WTC11 (cell line): ENCODE measurements around the gene MOB2. TPM values are rescaled to one million over a fixed set of nuclear protein-coding genes. Genes with fewer than 3 reads are reported as not detected.

Experiments
- ATAC-seq: fragments of 200-7000 bp; cut with Tn5 transposase; 2 replicates; pipeline ENCODE4 v1.10.0; 2021; ENCODE audit warnings: mild to moderate bottlenecking, moderate library complexity
- CTCF ChIA-PET: fragments of 300-600 bp; sonication (Branson Sonifier 250); formaldehyde crosslinking; loops from one replicate; lab custom pipeline; 2021; ENCODE audit warnings: antibody characterized with exemption; lab: Charles Lee
- POLR2A ChIA-PET: fragments of 350-600 bp; sonication (Branson Sonifier 250); formaldehyde crosslinking; loops from one replicate; lab custom pipeline; 2021; ENCODE audit warnings: antibody characterized with exemption; lab: Charles Lee
- DNase-seq: peaks from one replicate; pipeline ENCODE4 v3.0.0; 2021; ENCODE audit warnings: low spot score
- H3K27ac Mint-ChIP-seq: 2 replicates; pipeline ENCODE4 v1.8.0; 2021; ENCODE audit warnings: mixed read lengths
- H3K27me3 Mint-ChIP-seq: 2 replicates; pipeline ENCODE4 v1.8.0; 2021; ENCODE audit warnings: low read depth, mild to moderate bottlenecking, moderate library complexity, mixed read lengths
- H3K36me3 Mint-ChIP-seq: 2 replicates; pipeline ENCODE4 v1.8.0; 2021; ENCODE audit warnings: mixed read lengths
- H3K4me1 Mint-ChIP-seq: 2 replicates; pipeline ENCODE4 v1.8.0; 2022; ENCODE audit warnings: mixed read lengths
- H3K4me3 Mint-ChIP-seq: 2 replicates; pipeline ENCODE4 v1.8.0; 2021; ENCODE audit warnings: mild to moderate bottlenecking, moderate library complexity, mixed read lengths
- H3K9me3 Mint-ChIP-seq: 2 replicates; pipeline ENCODE4 v1.8.0; 2021; ENCODE audit warnings: mixed read lengths
- CREM ChIP-seq: sonication (generic); formaldehyde crosslinking; IDR thresholded peaks from 2 replicates; pipeline ENCODE4 v1.8.1; 2022; ENCODE audit warnings: mild to moderate bottlenecking, missing genetic modification reagents, moderate library complexity
- EMX1 ChIP-seq: fragments of 250-450 bp; sonication (Bioruptor Pico); IDR thresholded peaks from 2 replicates; pipeline ENCODE4 v1.8.0; 2021; ENCODE audit warnings: mild to moderate bottlenecking
- GABPB1 ChIP-seq: sonication (generic); formaldehyde crosslinking; IDR thresholded peaks from 2 replicates; pipeline ENCODE4 v1.8.1; 2023; ENCODE audit warnings: mild to moderate bottlenecking, missing genetic modification reagents
- GRHL2 ChIP-seq: fragments of 250-450 bp; sonication (Bioruptor Pico); IDR thresholded peaks from 2 replicates; pipeline ENCODE4 v1.8.0; 2022; ENCODE audit warnings: mild to moderate bottlenecking, moderate library complexity; ENCODE audit not compliant: insufficient replicate concordance, severe bottlenecking
- IRF2 ChIP-seq: sonication (generic); formaldehyde crosslinking; IDR thresholded peaks from 2 replicates; pipeline ENCODE4 v1.8.0; 2022; ENCODE audit warnings: low read depth, missing genetic modification reagents, borderline replicate concordance
- KAT7 ChIP-seq: sonication (generic); formaldehyde crosslinking; IDR thresholded peaks from 2 replicates; pipeline ENCODE4 v1.8.1; 2023; ENCODE audit warnings: missing genetic modification reagents, mild to moderate bottlenecking, borderline replicate concordance
- MXD4 ChIP-seq: fragments of 250-450 bp; sonication (Bioruptor Pico); IDR thresholded peaks from 2 replicates; pipeline ENCODE4 v1.8.0; 2021; ENCODE audit warnings: mild to moderate bottlenecking, moderate library complexity, borderline replicate concordance
- NFATC4 ChIP-seq: fragments of 250-450 bp; sonication (Bioruptor Pico); IDR thresholded peaks from 2 replicates; pipeline ENCODE4 v1.9.0; 2021; ENCODE audit warnings: mild to moderate bottlenecking
- NR3C1 ChIP-seq: sonication (generic); formaldehyde crosslinking; conservative IDR thresholded peaks from 2 replicates; pipeline ENCODE4 v1.8.1; 2023; ENCODE audit warnings: low read depth, mild to moderate bottlenecking, missing genetic modification reagents
- PRRX2 ChIP-seq: fragments of 250-450 bp; sonication (Bioruptor Pico); IDR thresholded peaks from 2 replicates; pipeline ENCODE4 v1.8.0; 2021; ENCODE audit warnings: mild to moderate bottlenecking
- TEAD1 ChIP-seq: sonication (generic); formaldehyde crosslinking; IDR thresholded peaks from 2 replicates; pipeline ENCODE4 v1.8.0; 2022; ENCODE audit warnings: mild to moderate bottlenecking, missing genetic modification reagents
- ZNF121 ChIP-seq: sonication (generic); formaldehyde crosslinking; IDR thresholded peaks from 2 replicates; pipeline ENCODE4 v1.8.0; 2023; ENCODE audit warnings: missing genetic modification reagents
- ZNF138 ChIP-seq: sonication (generic); formaldehyde crosslinking; conservative IDR thresholded peaks from 2 replicates; pipeline ENCODE4 v1.8.1; 2022; ENCODE audit warnings: mild to moderate bottlenecking, moderate library complexity, missing genetic modification reagents
- ZNF219 ChIP-seq: sonication (generic); formaldehyde crosslinking; IDR thresholded peaks from 2 replicates; pipeline ENCODE4 v1.8.0; 2023; ENCODE audit warnings: missing genetic modification reagents, mild to moderate bottlenecking, borderline replicate concordance
- ZNF416 ChIP-seq: fragments of 250-450 bp; sonication (Bioruptor Pico); IDR thresholded peaks from 2 replicates; pipeline ENCODE4 v1.9.0; 2021; ENCODE audit warnings: mild to moderate bottlenecking, inconsistent platforms
- ZNF423 ChIP-seq: fragments of 250-450 bp; sonication (Bioruptor Pico); IDR thresholded peaks from 2 replicates; pipeline ENCODE4 v2.1.2; 2022; ENCODE audit warnings: mild to moderate bottlenecking, moderate library complexity
- total RNA-seq: library from RNA; stranded (reverse); gene quantifications from 3 replicates; pipeline ENCODE4 v1.2.3, GENCODE V29; 2021
- TF ChIP-seq, protein P1 (sequence below): sonication (generic); formaldehyde crosslinking; IDR thresholded peaks from 2 replicates; pipeline ENCODE4 v1.8.0; 2023; ENCODE audit warnings: missing genetic modification reagents
- TF ChIP-seq, protein P2 (sequence below): fragments of 250-450 bp; sonication (Bioruptor Pico); IDR thresholded peaks from 2 replicates; pipeline ENCODE4 v1.9.0; 2021; ENCODE audit warnings: mild to moderate bottlenecking
- TF ChIP-seq, protein P3 (sequence below): sonication (generic); formaldehyde crosslinking; IDR thresholded peaks from 2 replicates; pipeline ENCODE4 v1.8.1; 2022; ENCODE audit warnings: missing genetic modification reagents, borderline replicate concordance
- TF ChIP-seq, protein P4 (sequence below): fragments of 250-450 bp; sonication (Bioruptor Pico); IDR thresholded peaks from 2 replicates; pipeline ENCODE4 v1.9.0; 2021; ENCODE audit warnings: mild to moderate bottlenecking, borderline replicate concordance
- TF ChIP-seq, protein P5 (sequence below): fragments of 250-450 bp; sonication (Bioruptor Pico); IDR thresholded peaks from 2 replicates; pipeline ENCODE4 v1.8.0; 2021; ENCODE audit warnings: mild to moderate bottlenecking
- TF ChIP-seq, protein P6 (sequence below): fragments of 250-450 bp; sonication (Bioruptor Pico); IDR thresholded peaks from 2 replicates; pipeline ENCODE4 v1.9.0; 2021; ENCODE audit warnings: moderate library complexity, mild to moderate bottlenecking, inconsistent platforms, borderline replicate concordance
- TF ChIP-seq, protein P7 (sequence below): sonication (generic); formaldehyde crosslinking; IDR thresholded peaks from 2 replicates; pipeline ENCODE4 v1.8.0; 2022; ENCODE audit warnings: mild to moderate bottlenecking, missing genetic modification reagents

The MOB2 gene
- total RNA-seq, 1 experiment from 2014 or later: 21.7 TPM

DNA sequence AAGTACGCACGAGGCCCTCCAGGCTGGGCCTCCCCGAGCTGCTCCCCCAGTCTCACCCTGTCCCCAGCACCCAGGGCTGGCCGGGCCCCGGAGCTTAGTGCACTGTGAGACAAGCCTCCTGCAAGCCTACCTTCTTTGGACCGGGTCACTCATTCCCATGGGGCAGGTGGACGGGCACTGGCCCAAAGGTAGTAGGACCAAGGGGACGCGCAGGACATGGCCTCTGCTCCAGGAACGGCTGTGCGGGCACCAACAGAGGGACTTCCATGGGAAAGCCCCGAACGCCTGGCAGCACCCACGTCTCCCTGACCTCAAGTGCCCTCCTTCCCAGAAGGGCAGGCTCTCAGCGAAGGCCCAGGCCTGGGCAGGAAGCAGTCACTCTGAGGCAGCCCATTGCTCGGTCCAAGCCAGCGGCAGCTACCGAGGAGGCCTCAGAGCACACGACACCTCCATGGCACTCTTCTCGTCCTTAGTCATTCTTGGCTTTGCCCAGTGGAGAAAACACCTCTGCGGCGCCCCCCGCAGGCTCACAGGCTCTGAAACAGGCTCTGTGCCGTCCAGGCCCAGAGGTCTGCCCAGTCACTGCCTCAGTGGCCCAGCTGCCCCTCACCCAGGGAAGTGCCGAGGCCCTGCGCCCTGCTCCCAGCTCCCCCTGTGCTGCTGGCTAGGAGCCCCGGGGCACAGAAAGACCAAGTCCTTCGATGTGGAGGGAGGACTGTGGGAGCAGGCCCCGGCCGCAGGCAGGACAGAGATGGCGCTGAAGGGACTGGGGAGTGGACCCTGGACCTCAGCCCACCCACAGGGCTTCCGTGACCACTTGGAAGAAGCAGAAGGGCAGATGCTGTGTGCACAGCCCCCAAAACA lies 3.8 kb downstream of the MOB2 start:
- Mint-ChIP-seq H3K27ac (no peak overlapping the region), H3K36me3 (no peaks in the 10 kb centered on the region; the same call in 1 of the 2 replicates), H3K27me3 (no peaks in the 10 kb centered on the region), H3K9me3 (no peaks in the 10 kb centered on the region), H3K4me3 (no peak overlapping the region), H3K4me1 (0 out of 2 replicates have a peak, but pooled peaks cover 2% of the 10 kb centered on the region)
- POLR2A ChIA-PET: no interaction called here
- DNase-seq (peak; percentile 42), ATAC-seq (no peak)
- CTCF ChIA-PET: interaction anchor here (0.9 to 3.3 kb wide), 7 partner anchors 8 to 64 kb away, joined by 3 to 16 read pairs (median 5); no protein-coding TSS in a partner anchor
- TF ChIP-seq GRHL2 (no peak), KAT7 (CRISPR knock-in tag) (no peak), NR3C1 (CRISPR knock-in tag) (no peak), EMX1 (CRISPR knock-in tag) (no peak), TEAD1 (CRISPR knock-in tag) (no peak), ZNF219 (CRISPR knock-in tag) (no peak), ZNF423 (CRISPR knock-in tag) (no peak), GABPB1 (CRISPR knock-in tag) (no peak), ZNF416 (no peak), ZNF121 (no peak)
- TF ChIP-seq, protein P1, sequence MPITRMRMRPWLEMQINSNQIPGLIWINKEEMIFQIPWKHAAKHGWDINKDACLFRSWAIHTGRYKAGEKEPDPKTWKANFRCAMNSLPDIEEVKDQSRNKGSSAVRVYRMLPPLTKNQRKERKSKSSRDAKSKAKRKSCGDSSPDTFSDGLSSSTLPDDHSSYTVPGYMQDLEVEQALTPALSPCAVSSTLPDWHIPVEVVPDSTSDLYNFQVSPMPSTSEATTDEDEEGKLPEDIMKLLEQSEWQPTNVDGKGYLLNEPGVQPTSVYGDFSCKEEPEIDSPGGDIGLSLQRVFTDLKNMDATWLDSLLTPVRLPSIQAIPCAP (CRISPR knock-in tag): no peak
- TF ChIP-seq, protein P2, sequence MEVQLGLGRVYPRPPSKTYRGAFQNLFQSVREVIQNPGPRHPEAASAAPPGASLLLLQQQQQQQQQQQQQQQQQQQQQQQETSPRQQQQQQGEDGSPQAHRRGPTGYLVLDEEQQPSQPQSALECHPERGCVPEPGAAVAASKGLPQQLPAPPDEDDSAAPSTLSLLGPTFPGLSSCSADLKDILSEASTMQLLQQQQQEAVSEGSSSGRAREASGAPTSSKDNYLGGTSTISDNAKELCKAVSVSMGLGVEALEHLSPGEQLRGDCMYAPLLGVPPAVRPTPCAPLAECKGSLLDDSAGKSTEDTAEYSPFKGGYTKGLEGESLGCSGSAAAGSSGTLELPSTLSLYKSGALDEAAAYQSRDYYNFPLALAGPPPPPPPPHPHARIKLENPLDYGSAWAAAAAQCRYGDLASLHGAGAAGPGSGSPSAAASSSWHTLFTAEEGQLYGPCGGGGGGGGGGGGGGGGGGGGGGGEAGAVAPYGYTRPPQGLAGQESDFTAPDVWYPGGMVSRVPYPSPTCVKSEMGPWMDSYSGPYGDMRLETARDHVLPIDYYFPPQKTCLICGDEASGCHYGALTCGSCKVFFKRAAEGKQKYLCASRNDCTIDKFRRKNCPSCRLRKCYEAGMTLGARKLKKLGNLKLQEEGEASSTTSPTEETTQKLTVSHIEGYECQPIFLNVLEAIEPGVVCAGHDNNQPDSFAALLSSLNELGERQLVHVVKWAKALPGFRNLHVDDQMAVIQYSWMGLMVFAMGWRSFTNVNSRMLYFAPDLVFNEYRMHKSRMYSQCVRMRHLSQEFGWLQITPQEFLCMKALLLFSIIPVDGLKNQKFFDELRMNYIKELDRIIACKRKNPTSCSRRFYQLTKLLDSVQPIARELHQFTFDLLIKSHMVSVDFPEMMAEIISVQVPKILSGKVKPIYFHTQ (CRISPR knock-in tag): no peak
- TF ChIP-seq, protein P3, sequence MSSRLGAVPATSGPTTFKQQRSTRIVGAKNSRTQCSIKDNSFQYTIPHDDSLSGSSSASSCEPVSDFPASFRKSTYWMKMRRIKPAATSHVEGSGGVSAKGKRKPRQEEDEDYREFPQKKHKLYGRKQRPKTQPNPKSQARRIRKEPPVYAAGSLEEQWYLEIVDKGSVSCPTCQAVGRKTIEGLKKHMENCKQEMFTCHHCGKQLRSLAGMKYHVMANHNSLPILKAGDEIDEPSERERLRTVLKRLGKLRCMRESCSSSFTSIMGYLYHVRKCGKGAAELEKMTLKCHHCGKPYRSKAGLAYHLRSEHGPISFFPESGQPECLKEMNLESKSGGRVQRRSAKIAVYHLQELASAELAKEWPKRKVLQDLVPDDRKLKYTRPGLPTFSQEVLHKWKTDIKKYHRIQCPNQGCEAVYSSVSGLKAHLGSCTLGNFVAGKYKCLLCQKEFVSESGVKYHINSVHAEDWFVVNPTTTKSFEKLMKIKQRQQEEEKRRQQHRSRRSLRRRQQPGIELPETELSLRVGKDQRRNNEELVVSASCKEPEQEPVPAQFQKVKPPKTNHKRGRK: no peak
- TF ChIP-seq, protein P4, sequence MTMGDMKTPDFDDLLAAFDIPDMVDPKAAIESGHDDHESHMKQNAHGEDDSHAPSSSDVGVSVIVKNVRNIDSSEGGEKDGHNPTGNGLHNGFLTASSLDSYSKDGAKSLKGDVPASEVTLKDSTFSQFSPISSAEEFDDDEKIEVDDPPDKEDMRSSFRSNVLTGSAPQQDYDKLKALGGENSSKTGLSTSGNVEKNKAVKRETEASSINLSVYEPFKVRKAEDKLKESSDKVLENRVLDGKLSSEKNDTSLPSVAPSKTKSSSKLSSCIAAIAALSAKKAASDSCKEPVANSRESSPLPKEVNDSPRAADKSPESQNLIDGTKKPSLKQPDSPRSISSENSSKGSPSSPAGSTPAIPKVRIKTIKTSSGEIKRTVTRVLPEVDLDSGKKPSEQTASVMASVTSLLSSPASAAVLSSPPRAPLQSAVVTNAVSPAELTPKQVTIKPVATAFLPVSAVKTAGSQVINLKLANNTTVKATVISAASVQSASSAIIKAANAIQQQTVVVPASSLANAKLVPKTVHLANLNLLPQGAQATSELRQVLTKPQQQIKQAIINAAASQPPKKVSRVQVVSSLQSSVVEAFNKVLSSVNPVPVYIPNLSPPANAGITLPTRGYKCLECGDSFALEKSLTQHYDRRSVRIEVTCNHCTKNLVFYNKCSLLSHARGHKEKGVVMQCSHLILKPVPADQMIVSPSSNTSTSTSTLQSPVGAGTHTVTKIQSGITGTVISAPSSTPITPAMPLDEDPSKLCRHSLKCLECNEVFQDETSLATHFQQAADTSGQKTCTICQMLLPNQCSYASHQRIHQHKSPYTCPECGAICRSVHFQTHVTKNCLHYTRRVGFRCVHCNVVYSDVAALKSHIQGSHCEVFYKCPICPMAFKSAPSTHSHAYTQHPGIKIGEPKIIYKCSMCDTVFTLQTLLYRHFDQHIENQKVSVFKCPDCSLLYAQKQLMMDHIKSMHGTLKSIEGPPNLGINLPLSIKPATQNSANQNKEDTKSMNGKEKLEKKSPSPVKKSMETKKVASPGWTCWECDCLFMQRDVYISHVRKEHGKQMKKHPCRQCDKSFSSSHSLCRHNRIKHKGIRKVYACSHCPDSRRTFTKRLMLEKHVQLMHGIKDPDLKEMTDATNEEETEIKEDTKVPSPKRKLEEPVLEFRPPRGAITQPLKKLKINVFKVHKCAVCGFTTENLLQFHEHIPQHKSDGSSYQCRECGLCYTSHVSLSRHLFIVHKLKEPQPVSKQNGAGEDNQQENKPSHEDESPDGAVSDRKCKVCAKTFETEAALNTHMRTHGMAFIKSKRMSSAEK: no peak

DNA sequence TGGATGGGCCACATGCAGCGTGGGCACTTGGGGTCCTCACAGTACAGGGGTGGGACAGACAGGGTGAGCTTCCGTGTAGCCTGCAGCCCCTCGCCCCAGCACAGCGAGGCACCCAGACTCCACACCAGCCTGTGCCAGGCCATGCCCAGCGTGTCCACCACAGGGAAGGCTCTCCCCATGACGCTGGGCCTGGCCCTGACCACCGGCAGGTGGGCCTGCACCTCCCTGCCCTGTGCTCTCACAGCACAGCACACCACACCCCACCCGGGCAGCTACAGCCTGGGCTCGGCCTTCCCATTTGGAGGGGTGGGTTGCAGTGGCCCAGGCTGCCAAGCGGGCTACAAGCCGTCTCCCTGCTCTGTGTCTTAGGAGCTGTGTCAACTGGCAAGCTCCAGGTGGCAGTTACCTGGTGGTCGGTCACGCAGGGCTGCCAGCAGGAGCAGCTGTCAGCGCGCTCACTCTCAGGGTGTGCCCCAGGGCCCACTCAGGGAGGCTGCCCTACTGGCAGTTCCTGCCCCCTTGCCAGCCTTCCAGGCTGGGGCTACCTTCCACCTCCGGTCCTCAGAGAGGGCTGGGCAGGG lies 4.6 kb downstream of the MOB2 start:
- ATAC-seq: no peak
- ChIA-PET CTCF (interaction anchor here (0.7 to 3.3 kb wide), 10 partner anchors 9 to 65 kb away, joined by 3 to 16 read pairs (median 5); no protein-coding TSS in a partner anchor), POLR2A (interaction anchor here (0.6 kb wide), 1 partner anchor 85 kb away, joined by 3 read pairs; no protein-coding TSS in a partner anchor)
- DNase-seq: no peak
- H3K4me3 Mint-ChIP-seq: no peak overlapping the region
- no peaks in the 10 kb centered on the region for H3K9me3 Mint-ChIP-seq
- H3K27me3 Mint-ChIP-seq: no peaks in the 10 kb centered on the region
- H3K36me3 Mint-ChIP-seq: no peaks in the 10 kb centered on the region; the same call in 1 of the 2 replicates
- H3K4me1 Mint-ChIP-seq: 0 out of 2 replicates have a peak, but pooled peaks cover 2% of the 10 kb centered on the region
- no peak overlapping the region for H3K27ac Mint-ChIP-seq
- TF ChIP-seq ZNF138 (CRISPR knock-in tag) (no peak), CREM (CRISPR knock-in tag) (no peak), IRF2 (CRISPR knock-in tag) (no peak), NFATC4 (CRISPR knock-in tag) (no peak), PRRX2 (no peak), MXD4 (no peak), ZNF121 (no peak)
- TF ChIP-seq, protein P5, sequence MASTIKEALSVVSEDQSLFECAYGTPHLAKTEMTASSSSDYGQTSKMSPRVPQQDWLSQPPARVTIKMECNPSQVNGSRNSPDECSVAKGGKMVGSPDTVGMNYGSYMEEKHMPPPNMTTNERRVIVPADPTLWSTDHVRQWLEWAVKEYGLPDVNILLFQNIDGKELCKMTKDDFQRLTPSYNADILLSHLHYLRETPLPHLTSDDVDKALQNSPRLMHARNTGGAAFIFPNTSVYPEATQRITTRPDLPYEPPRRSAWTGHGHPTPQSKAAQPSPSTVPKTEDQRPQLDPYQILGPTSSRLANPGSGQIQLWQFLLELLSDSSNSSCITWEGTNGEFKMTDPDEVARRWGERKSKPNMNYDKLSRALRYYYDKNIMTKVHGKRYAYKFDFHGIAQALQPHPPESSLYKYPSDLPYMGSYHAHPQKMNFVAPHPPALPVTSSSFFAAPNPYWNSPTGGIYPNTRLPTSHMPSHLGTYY: no peak
- TF ChIP-seq, protein P6, sequence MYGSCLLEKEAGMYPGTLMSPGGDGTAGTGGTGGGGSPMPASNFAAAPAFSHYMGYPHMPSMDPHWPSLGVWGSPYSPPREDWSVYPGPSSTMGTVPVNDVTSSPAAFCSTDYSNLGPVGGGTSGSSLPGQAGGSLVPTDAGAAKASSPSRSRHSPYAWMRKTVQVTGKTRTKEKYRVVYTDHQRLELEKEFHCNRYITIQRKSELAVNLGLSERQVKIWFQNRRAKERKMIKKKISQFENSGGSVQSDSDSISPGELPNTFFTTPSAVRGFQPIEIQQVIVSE: no peak
- TF ChIP-seq, protein P7, sequence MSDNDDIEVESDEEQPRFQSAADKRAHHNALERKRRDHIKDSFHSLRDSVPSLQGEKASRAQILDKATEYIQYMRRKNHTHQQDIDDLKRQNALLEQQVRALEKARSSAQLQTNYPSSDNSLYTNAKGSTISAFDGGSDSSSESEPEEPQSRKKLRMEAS: no peak
